ENCODE data around the gene PDIA4.
"Not testable (repeated sequence)": the region's sequence is repeated elsewhere in the genome, so short reads cannot be mapped to it uniquely, and the experiment has no call there.

DNA sequence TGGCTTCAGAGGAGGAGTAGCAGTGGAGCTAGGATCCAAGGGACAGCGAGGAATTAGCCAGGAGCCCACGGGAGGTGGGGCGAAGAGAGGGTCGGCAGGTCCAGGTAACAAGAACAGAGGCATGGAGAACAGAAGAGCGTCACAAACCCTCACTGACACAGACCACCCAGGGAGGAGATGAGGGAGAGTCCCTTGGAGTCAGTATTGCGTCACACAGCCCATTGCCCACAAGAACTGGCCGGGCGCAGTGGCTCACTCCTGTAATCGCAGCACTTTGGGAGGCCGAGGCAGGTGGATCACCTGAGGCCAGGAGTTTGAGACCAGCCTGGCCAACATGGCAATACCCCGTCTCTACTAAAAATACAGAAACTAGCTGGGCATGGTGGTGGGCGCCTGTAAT lies 15.6 kb downstream of the PDIA4 start:
- not testable (repeated sequence) for TF ChIP-seq POLR2A (IDR thresholded peaks at IDR 0.05; ENCODE audit: low read length); GATA1 (IDR thresholded peaks at IDR 0.05; ENCODE audit: low read depth, low read length)

Data from erythroblast (primary cell).